Natural killer cell (primary cell): Measurements from ENCODE around the gene PLEKHG1. TPM values are rescaled to one million over a fixed set of nuclear protein-coding genes. Genes with fewer than 3 reads are reported as not detected.

Experiments used
- ATAC-seq, 3 donors: fragments of 150-1000 bp in 2 of 3; fragments of 200-7000 bp in 1 of 3; cut with Tn5 transposase; 1 replicate in 1 of 3; 2 replicates in 2 of 3; pipeline ENCODE4 v1.10.0; 2021; ENCODE audit warnings: mild to moderate bottlenecking in 2 of 3, moderate library complexity in 2 of 3
- DNase-seq, 2 donors: peaks; one replicate each; pipeline versions ENCODE4 v3.0.0 to v3.0.0-alpha.2; 2013 to 2021; ENCODE audit warnings: mixed read lengths in 1 of 2
- H3K27ac ChIP-seq: one replicate; pipeline ENCODE4 v1.5.1; 2013; ENCODE audit warnings: mild to moderate bottlenecking, low read length
- H3K27me3 ChIP-seq: one replicate; pipeline ENCODE4 v1.6.1; 2013; ENCODE audit warnings: low read length; ENCODE audit not compliant: control insufficient read depth, insufficient read depth
- H3K36me3 ChIP-seq: one replicate; pipeline ENCODE4 v1.6.1; 2013; ENCODE audit warnings: low read length; ENCODE audit not compliant: control insufficient read depth, insufficient read depth
- H3K4me1 ChIP-seq: one replicate; pipeline ENCODE4 v1.6.1; 2013; ENCODE audit warnings: low read length; ENCODE audit not compliant: control insufficient read depth, insufficient read depth
- H3K4me3 ChIP-seq: one replicate; pipeline ENCODE4 v1.5.1; 2013; ENCODE audit warnings: low read length
- H3K9me3 ChIP-seq: one replicate; pipeline ENCODE4 v1.6.1; 2013; ENCODE audit warnings: low read length; ENCODE audit not compliant: control insufficient read depth, insufficient read depth
- H3K27ac Mint-ChIP-seq, 2 donors: one replicate each; pipeline ENCODE4 v1.8.0; 2022; ENCODE audit warnings: mild to moderate bottlenecking in 2 of 2, mixed read lengths in 2 of 2, moderate library complexity in 1 of 2
- H3K27me3 Mint-ChIP-seq, 2 donors: one replicate each; pipeline ENCODE4 v1.8.0; 2022; ENCODE audit warnings: low read depth in 2 of 2, mixed read lengths in 2 of 2
- H3K36me3 Mint-ChIP-seq: one replicate; pipeline ENCODE4 v1.8.0; 2022; ENCODE audit warnings: mixed read lengths
- H3K4me1 Mint-ChIP-seq, 2 donors: one replicate each; pipeline ENCODE4 v1.8.0; 2022; ENCODE audit warnings: mixed read lengths in 2 of 2
- H3K4me3 Mint-ChIP-seq: one replicate; pipeline ENCODE4 v1.8.0; 2022; ENCODE audit warnings: mild to moderate bottlenecking, moderate library complexity, mixed read lengths
- H3K9me3 Mint-ChIP-seq, 2 donors: one replicate each; pipeline ENCODE4 v1.8.0; 2022; ENCODE audit warnings: mixed read lengths in 2 of 2
- CTCF ChIP-seq: fragments of 200-600 bp; IDR thresholded peaks from one replicate; pipeline ENCODE4 v1.8.0; 2022; ENCODE audit warnings: antibody characterized with exemption
- WGBS: methylation state at CpG from one replicate; pipeline ENCODE4 v1.1.7; 2013; ENCODE audit warnings: missing lambda C conversion rate; ENCODE audit not compliant: insufficient coverage; 5-methylcytosine and 5-hydroxymethylcytosine counted together
- intact Hi-C: fragments of 100-400 bp; cut with micrococcal nuclease; formaldehyde crosslinking; loops from one replicate; pipeline ENCODE4 v1.14.2; 2022
- total RNA-seq, 4 donors: library from RNA; stranded (reverse); fragments of 120-200 nt in 1 of 4; gene quantifications; one replicate each; pipeline versions ENCODE4 v1.2.3 to v1.2.4, GENCODE V29; 2013 to 2022

Gene PLEKHG1
- total RNA-seq, 3 donors from 2014 or later (not counting 1 experiment from before 2014, with no cell fraction given) = 0.29 to 1.4 (median 0.54) TPM

GRCh38 chr6:150638267-150638666, 38.6 kb downstream of the PLEKHG1 start:
- Mint-ChIP-seq H3K9me3 (no peaks in the 10 kb centered on the region), H3K36me3 (no peaks in the 10 kb centered on the region), H3K27ac (no peak overlapping the region), H3K27me3 (peaks cover 14 to 16% of the 10 kb centered on the region in 2 donors), H3K4me1 (peaks cover 4 to 5% of the 10 kb centered on the region in 2 donors), H3K4me3 (no peak overlapping the region)
- intact Hi-C loops = no loop called here
- no peak for DNase-seq
- no peaks in the 10 kb centered on the region for H3K4me1 ChIP-seq
- 92% methylated on average over 1 of the region's 1 CpG for WGBS
- no peak for ATAC-seq
- H3K9me3 ChIP-seq = no peaks in the 10 kb centered on the region
- no peaks in the 10 kb centered on the region for H3K27me3 ChIP-seq
- no peak for TF ChIP-seq CTCF
- no peak overlapping the region for H3K4me3 ChIP-seq
- H3K27ac ChIP-seq = no peak overlapping the region
- H3K36me3 ChIP-seq = no peaks in the 10 kb centered on the region

- Histone ChIP-seq H3K27ac (no peak overlapping the region), H3K4me3 (no peak overlapping the region), H3K27me3 (no peaks in the 10 kb centered on the region), H3K9me3 (no peaks in the 10 kb centered on the region), H3K4me1 (no peaks in the 10 kb centered on the region), H3K36me3 (no peaks in the 10 kb centered on the region)
- ATAC-seq (no peak), DNase-seq (no peak)
- no CpG with 5 or more reads among the region's 1 CpG for WGBS
- TF ChIP-seq CTCF = no peak
- Mint-ChIP-seq H3K4me1 (peaks cover 0 to 5% of the 10 kb centered on the region in 2 donors), H3K4me3 (no peak overlapping the region), H3K36me3 (no peaks in the 10 kb centered on the region), H3K9me3 (no peaks in the 10 kb centered on the region), H3K27ac (no peak overlapping the region), H3K27me3 (peaks cover 11% of the 10 kb centered on the region in 2 donors)
- intact Hi-C loops = no loop called here
Observed at GRCh38 chr6:150638765-150639164, 39.1 kb downstream of the PLEKHG1 start.

GRCh38 chr6:150639823-150640331, 40.2 kb downstream of the PLEKHG1 start:
- Histone ChIP-seq H3K4me1 (no peaks in the 10 kb centered on the region), H3K9me3 (no peaks in the 10 kb centered on the region), H3K27me3 (no peaks in the 10 kb centered on the region), H3K27ac (no peak overlapping the region), H3K4me3 (no peak overlapping the region), H3K36me3 (no peaks in the 10 kb centered on the region)
- no peak for ATAC-seq
- intact Hi-C loops = no loop called here
- peaks cover 8 to 11% of the 10 kb centered on the region in 2 donors for H3K27me3 Mint-ChIP-seq
- H3K9me3 Mint-ChIP-seq = no peaks in the 10 kb centered on the region
- no peak overlapping the region for H3K27ac Mint-ChIP-seq
- no peak for TF ChIP-seq CTCF
- H3K4me1 Mint-ChIP-seq = peaks cover 0 to 5% of the 10 kb centered on the region in 2 donors
- H3K4me3 Mint-ChIP-seq = no peak overlapping the region
- 95% methylated on average over 8 of the region's 9 CpGs for WGBS
- no peaks in the 10 kb centered on the region for H3K36me3 Mint-ChIP-seq
- DNase-seq = no peak

GRCh38 chr6:150640556-150641209, 41.0 kb downstream of the PLEKHG1 start:
- no peak for ATAC-seq
- Mint-ChIP-seq H3K27ac (no peak overlapping the region), H3K27me3 (peaks cover 11 to 15% of the 10 kb centered on the region in 2 donors), H3K9me3 (no peaks in the 10 kb centered on the region), H3K4me1 (peaks cover 0 to 5% of the 10 kb centered on the region in 2 donors), H3K36me3 (no peaks in the 10 kb centered on the region), H3K4me3 (no peak overlapping the region)
- no peaks in the 10 kb centered on the region for H3K27me3 ChIP-seq
- H3K4me1 ChIP-seq = no peaks in the 10 kb centered on the region
- no peak overlapping the region for H3K4me3 ChIP-seq
- intact Hi-C loops = no loop called here
- no peak for DNase-seq
- 82% methylated on average over 6 of the region's 7 CpGs for WGBS
- no peak for TF ChIP-seq CTCF
- no peaks in the 10 kb centered on the region for H3K36me3 ChIP-seq
- no peaks in the 10 kb centered on the region for H3K9me3 ChIP-seq
- peak overlapping the region; percentile 49 for H3K27ac ChIP-seq
